Gastrocnemius medialis (tissue), 4 donors: ENCODE data around the gene GPAT2.

Source experiments
- POLR2A ChIP-seq, 2 donors: fragments of 450-650 bp; IDR thresholded peaks; one replicate each; pipeline ENCODE4 v1.6.1; 2017; ENCODE audit warnings: antibody characterized with exemption in 2 of 2, mild to moderate bottlenecking in 2 of 2, moderate library complexity in 2 of 2
- TF ChIP-seq, protein P1 (sequence below), 5 experiments: fragments of 450-650 bp in 3 of 5; fragments of 200-600 bp in 2 of 5; sonication (generic) in 2 of 5; IDR thresholded peaks in 4 of 5; conservative IDR thresholded peaks in 1 of 5; 1 replicate in 4 of 5; 2 replicates in 1 of 5; pipeline ENCODE4 v1.5.1; 2016 to 2019; ENCODE audit warnings: antibody characterized with exemption in 5 of 5, mild to moderate bottlenecking in 3 of 5, moderate library complexity in 3 of 5

DNA sequence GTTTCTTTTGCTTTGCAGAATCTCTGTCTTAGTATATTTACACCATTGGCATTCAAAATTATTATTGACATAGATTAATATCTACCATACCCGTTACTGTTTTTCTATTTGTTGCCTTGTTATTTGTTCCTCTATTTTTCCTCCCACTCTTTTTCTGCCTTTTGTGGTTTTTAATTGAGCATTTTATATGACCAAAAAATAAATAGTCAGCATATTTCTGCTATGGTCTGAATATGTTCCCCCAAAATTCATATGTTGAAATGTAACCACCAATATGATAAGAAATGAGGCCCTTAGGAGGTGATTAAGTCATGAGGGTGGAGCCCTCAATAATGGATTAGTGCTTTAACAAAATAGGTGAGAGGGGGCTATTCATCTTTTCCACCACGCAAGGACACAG is 46.3 kb upstream of the GPAT2 start:
- TF ChIP-seq POLR2A (IDR thresholded peaks at IDR 0.05): no peak
- TF ChIP-seq, protein P1, sequence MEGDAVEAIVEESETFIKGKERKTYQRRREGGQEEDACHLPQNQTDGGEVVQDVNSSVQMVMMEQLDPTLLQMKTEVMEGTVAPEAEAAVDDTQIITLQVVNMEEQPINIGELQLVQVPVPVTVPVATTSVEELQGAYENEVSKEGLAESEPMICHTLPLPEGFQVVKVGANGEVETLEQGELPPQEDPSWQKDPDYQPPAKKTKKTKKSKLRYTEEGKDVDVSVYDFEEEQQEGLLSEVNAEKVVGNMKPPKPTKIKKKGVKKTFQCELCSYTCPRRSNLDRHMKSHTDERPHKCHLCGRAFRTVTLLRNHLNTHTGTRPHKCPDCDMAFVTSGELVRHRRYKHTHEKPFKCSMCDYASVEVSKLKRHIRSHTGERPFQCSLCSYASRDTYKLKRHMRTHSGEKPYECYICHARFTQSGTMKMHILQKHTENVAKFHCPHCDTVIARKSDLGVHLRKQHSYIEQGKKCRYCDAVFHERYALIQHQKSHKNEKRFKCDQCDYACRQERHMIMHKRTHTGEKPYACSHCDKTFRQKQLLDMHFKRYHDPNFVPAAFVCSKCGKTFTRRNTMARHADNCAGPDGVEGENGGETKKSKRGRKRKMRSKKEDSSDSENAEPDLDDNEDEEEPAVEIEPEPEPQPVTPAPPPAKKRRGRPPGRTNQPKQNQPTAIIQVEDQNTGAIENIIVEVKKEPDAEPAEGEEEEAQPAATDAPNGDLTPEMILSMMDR (IDR thresholded peaks at IDR 0.05 in 4 of 5, conservative IDR thresholded peaks at IDR 0.05 in 1 of 5): no peak
